ENCODE results near the gene TBCB.

DNA sequence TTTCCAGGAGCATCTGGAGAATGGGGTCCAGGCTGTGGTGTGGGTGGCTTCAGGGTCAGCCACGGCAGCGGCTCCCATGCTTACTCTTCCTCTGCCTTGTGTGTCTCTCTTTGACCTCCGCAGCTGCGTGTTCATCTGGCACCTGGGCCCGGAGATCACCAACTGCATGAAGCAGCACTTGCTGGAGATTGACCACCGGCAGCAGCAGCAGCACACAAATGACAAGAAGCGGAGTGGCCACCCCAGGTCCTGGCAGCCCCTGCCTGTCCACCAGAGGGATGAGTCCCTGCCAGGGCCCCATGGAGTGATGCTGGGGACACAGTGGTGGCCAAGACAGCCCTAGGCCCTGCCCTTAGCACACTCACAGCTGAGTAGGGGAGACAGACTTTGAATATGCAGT, 22.7 kb upstream of the TBCB start:
- TF ChIP-seq EZH2 (IDR thresholded peaks at IDR 0.05; ENCODE audit: borderline replicate concordance, low read depth, low read length, severe bottlenecking) (no peak), CTCF (IDR thresholded peaks at IDR 0.05; ENCODE audit: extremely low read depth in 1 of 2, insufficient read depth in 1 of 2, low read depth in 1 of 2, low read length in 2 of 2) (no peak)

Measured in endothelial cell of umbilical vein (primary cell).